HG02973 (cell line): ENCODE results near the gene MAF.

Source experiments
- ATAC-seq: cut with Tn5 transposase; IDR thresholded peaks from one replicate; pipeline ENCODE4 v1.9.1; 2021; ENCODE audit warnings: moderate library complexity; ENCODE audit not compliant: unreplicated experiment

Gene MAF

DNA sequence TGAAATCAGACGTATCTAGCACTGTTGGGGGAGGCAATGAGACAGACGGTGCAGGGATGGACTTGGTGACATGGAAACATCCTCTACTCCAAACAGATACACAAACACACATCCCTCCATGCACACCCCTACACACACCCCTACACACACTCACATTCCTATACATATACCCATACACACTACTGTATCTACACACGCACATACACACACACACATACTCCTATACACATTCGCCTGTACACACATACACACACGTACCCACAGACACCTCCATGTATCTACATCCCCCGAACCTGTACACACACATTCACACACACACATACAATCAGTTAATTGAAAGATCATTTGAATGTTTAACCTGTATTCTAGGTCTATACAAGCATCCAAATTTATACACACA, 53.5 kb downstream of the MAF start:
- no peak for ATAC-seq
